Measurements from ENCODE around the gene GALNTL6. TPM values are rescaled to one million over a fixed set of nuclear protein-coding genes. Genes with fewer than 3 reads are reported as not detected.

The GALNTL6 gene
- total and polyA plus RNA-seq, 8 donors: 0.15 to 0.87 (median 0.58) TPM; not detected in 3

DNA sequence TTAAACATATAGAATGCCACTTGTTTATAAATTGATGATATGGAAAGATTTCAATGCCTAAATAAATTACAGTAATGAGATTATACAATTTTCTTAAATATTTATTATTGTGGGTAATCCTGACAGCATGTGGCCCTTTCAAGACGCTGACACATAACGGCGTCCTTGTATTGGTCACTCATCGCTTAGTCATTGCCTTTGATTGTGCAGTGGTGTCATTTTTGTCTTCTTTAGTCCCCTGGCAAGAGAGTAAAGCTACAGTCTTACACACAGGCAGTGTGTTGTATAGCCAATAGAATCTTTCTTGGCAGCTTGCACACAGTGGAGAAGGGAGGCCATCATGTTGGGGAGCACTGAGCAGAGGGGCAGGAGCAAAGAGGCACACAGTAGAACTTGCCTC is 993.6 kb downstream of the GALNTL6 start:
- no peaks in the 10 kb centered on the region for H3K4me1 ChIP-seq
- WGBS, 5 donors: 89 to 95% (median 94%) methylated on average over 4 of the region's 4 CpGs
- H3K27me3 ChIP-seq: no peaks in the 10 kb centered on the region
- DNase-seq: no peak
- no peaks in the 10 kb centered on the region for H3K36me3 ChIP-seq
- TF ChIP-seq, protein P1, sequence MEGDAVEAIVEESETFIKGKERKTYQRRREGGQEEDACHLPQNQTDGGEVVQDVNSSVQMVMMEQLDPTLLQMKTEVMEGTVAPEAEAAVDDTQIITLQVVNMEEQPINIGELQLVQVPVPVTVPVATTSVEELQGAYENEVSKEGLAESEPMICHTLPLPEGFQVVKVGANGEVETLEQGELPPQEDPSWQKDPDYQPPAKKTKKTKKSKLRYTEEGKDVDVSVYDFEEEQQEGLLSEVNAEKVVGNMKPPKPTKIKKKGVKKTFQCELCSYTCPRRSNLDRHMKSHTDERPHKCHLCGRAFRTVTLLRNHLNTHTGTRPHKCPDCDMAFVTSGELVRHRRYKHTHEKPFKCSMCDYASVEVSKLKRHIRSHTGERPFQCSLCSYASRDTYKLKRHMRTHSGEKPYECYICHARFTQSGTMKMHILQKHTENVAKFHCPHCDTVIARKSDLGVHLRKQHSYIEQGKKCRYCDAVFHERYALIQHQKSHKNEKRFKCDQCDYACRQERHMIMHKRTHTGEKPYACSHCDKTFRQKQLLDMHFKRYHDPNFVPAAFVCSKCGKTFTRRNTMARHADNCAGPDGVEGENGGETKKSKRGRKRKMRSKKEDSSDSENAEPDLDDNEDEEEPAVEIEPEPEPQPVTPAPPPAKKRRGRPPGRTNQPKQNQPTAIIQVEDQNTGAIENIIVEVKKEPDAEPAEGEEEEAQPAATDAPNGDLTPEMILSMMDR (IDR thresholded peaks at IDR 0.05): no peak
- TF ChIP-seq POLR2AphosphoS5 (IDR thresholded peaks at IDR 0.05) (no peak), POLR2A (IDR thresholded peaks at IDR 0.05) (no peak), EP300 (IDR thresholded peaks at IDR 0.05) (no peak)
- no peaks in the 10 kb centered on the region for H3K9me3 ChIP-seq
- intact Hi-C loops (cut with DNase I; ENCODE audit: low total_unique reads): no loop called here
- H3K4me3 ChIP-seq: no peak overlapping the region
- no peak overlapping the region for H3K27ac ChIP-seq

DNA sequence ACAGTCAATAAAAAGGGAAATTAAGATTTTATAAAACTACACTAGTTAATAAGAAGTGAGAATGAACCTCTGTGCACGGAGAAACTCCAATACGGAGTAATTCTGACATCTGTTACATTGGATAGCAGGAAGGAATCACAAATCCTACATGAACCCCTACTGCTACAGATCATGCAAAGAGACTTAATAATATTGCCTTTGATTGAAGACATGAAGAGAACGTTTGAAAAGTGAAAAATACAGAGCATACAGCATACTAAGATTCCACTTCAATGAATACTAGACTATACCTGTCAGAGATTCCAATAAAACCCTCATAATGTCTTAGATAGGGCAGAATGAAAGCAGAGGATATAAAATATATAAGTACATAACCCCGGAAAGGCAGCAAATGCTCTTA is 995.0 kb downstream of the GALNTL6 start:
- 80 to 92% (median 86%) methylated on average over 4 of the region's 4 CpGs for WGBS, 5 donors
- intact Hi-C loops (cut with DNase I; ENCODE audit: low total_unique reads): no loop called here
- Histone ChIP-seq H3K27ac (no peak overlapping the region), H3K9me3 (no peaks in the 10 kb centered on the region), H3K4me3 (no peak overlapping the region), H3K36me3 (no peaks in the 10 kb centered on the region), H3K4me1 (no peaks in the 10 kb centered on the region), H3K27me3 (no peaks in the 10 kb centered on the region)
- DNase-seq: no peak
- no peak for TF ChIP-seq POLR2A (IDR thresholded peaks at IDR 0.05)
- no peak for TF ChIP-seq POLR2AphosphoS5 (IDR thresholded peaks at IDR 0.05)
- TF ChIP-seq, protein P1 (IDR thresholded peaks at IDR 0.05): no peak

DNA sequence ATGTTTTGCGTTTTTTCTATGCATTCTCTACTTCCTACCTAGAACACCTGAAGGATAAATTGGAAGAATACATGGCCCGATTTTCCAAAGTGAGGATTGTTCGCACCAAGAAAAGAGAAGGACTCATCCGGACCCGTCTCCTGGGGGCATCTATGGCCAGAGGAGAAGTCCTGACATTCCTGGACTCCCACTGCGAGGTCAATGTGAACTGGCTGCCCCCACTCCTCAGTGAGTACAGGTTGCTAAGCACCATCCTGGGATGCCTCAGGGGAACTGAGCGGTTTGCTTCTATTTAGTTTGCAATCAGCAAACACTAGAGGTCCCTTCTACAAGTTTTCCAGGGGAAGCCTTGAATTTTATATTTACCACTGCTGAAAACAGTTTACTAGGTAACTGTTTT is 996.1 kb downstream of the GALNTL6 start:
- no peaks in the 10 kb centered on the region for H3K36me3 ChIP-seq
- intact Hi-C loops (cut with DNase I; ENCODE audit: low total_unique reads): no loop called here

DNA sequence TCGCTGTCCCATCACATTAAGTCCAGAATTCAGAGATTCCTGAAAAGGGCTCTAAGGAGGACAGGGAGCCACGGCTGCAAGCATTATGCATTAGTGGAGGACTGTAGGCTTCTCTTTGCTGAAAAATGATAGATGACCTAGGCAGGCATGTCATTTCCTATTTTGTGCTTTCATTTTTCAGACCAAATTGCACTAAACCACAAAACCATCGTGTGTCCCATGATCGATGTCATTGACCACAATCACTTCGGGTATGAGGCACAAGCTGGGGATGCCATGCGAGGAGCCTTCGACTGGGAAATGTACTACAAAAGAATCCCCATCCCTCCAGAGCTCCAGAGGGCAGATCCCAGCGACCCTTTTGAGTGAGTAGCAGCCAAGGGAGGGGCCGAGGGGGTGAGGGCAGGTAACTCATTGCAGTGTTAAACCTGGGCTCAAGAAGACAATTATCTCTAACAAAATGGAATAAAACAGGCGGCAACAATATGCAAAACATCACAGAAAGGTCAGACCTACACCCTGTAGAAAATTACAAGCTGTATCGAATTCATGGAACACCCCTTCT is 1000.2 kb downstream of the GALNTL6 start:
- H3K4me1 ChIP-seq: peaks cover 0 to 6% (median 0%) of the 10 kb centered on the region in 4 donors
- DNase-seq: no peak
- no peak overlapping the region for H3K4me3 ChIP-seq
- intact Hi-C loops (cut with DNase I; ENCODE audit: low total_unique reads): no loop called here
- H3K27me3 ChIP-seq: no peaks in the 10 kb centered on the region
- H3K9me3 ChIP-seq: no peaks in the 10 kb centered on the region
- no peak overlapping the region for H3K27ac ChIP-seq
- WGBS, 5 donors: 65 to 72% (median 69%) methylated on average over 11 of the region's 11 CpGs
- no peaks in the 10 kb centered on the region for H3K36me3 ChIP-seq
- TF ChIP-seq, protein P1 (IDR thresholded peaks at IDR 0.05): no peak
- TF ChIP-seq POLR2A (IDR thresholded peaks at IDR 0.05) (no peak), POLR2AphosphoS5 (IDR thresholded peaks at IDR 0.05) (no peak), EP300 (IDR thresholded peaks at IDR 0.05) (no peak)

More for the DNA sequence above, 996.1 kb downstream of the GALNTL6 start:
- H3K27me3 ChIP-seq: no peaks in the 10 kb centered on the region
- H3K27ac ChIP-seq: no peak overlapping the region
- H3K9me3 ChIP-seq: no peaks in the 10 kb centered on the region
- TF ChIP-seq, protein P1 (IDR thresholded peaks at IDR 0.05): no peak
- H3K4me3 ChIP-seq: no peak overlapping the region
- H3K4me1 ChIP-seq: no peaks in the 10 kb centered on the region
- 45 to 60% (median 58%) methylated on average over 7 of the region's 7 CpGs for WGBS, 5 donors
- no peak for DNase-seq

All from stomach (tissue), 9 donors.